CD4-positive, alpha-beta T cell (primary cell): ENCODE measurements around the gene EIF1. TPM values are rescaled to one million over a fixed set of nuclear protein-coding genes. Genes with fewer than 3 reads are reported as not detected.

ENCODE experiments used
- ATAC-seq: fragments of 200-7000 bp; cut with Tn5 transposase; one replicate; pipeline ENCODE4 v1.10.0; 2022; ENCODE audit warnings: mild to moderate bottlenecking; ENCODE audit not compliant: poor library complexity
- CTCF ChIA-PET: fragments of 350-600 bp; sonication (Branson Sonifier 250); formaldehyde crosslinking; loops from one replicate; lab custom pipeline; 2021; ENCODE audit warnings: antibody characterized with exemption, inconsistent platforms; lab: Charles Lee
- POLR2A ChIA-PET: fragments of 350-600 bp; sonication (Branson Sonifier 250); formaldehyde crosslinking; loops from one replicate; lab custom pipeline; 2021; ENCODE audit warnings: antibody characterized with exemption, inconsistent platforms; lab: Charles Lee
- DNase-seq, 14 experiments: peaks; one replicate each; pipeline ENCODE4 v3.0.0-alpha.2; 2013 to 2020; ENCODE audit warnings: mixed read lengths in 2 of 14
- H3K27ac ChIP-seq, 2 donors: one replicate each; pipeline versions ENCODE4 v1.5.1 to v1.7.0; 2013; ENCODE audit warnings: low read length in 2 of 2, low read depth in 1 of 2, mild to moderate bottlenecking in 1 of 2
- H3K27me3 ChIP-seq, 2 experiments: 1 replicate in 1 of 2; 2 replicates in 1 of 2; pipeline versions ENCODE4 v1.6.1 to v1.7.0; 2013; ENCODE audit warnings: low read length in 2 of 2, control low read depth in 1 of 2, mild to moderate bottlenecking in 1 of 2, moderate library complexity in 1 of 2; ENCODE audit not compliant: insufficient read depth in 2 of 2, control insufficient read depth in 1 of 2
- H3K36me3 ChIP-seq: one replicate; pipeline ENCODE4 v1.6.1; 2013; ENCODE audit warnings: low read length, control low read depth; ENCODE audit not compliant: insufficient read depth
- H3K4me1 ChIP-seq: one replicate; pipeline ENCODE4 v1.6.1; 2013; ENCODE audit warnings: low read length, control low read depth; ENCODE audit not compliant: insufficient read depth
- H3K4me3 ChIP-seq: one replicate; pipeline ENCODE4 v1.5.1; 2013; ENCODE audit warnings: mild to moderate bottlenecking, low read length, moderate library complexity
- H3K9me3 ChIP-seq, 2 experiments: 1 replicate in 1 of 2; 2 replicates in 1 of 2; pipeline versions ENCODE4 v1.6.1 to v1.7.0; 2013; ENCODE audit warnings: low read length in 2 of 2, mild to moderate bottlenecking in 2 of 2, control low read depth in 1 of 2, moderate library complexity in 1 of 2; ENCODE audit not compliant: control insufficient read depth in 1 of 2, insufficient read depth in 1 of 2
- H3K27ac Mint-ChIP-seq: one replicate; pipeline ENCODE4 v1.8.0; 2020; ENCODE audit warnings: mixed read lengths
- H3K27me3 Mint-ChIP-seq: one replicate; pipeline ENCODE4 v1.8.0; 2021; ENCODE audit warnings: mixed read lengths
- H3K36me3 Mint-ChIP-seq: one replicate; pipeline ENCODE4 v1.8.0; 2021; ENCODE audit warnings: low read depth, mixed read lengths
- H3K4me1 Mint-ChIP-seq: one replicate; pipeline ENCODE4 v1.8.0; 2021; ENCODE audit warnings: low read depth, mixed read lengths
- H3K4me3 Mint-ChIP-seq: one replicate; pipeline ENCODE4 v1.8.0; 2020; ENCODE audit warnings: mild to moderate bottlenecking, mixed read lengths
- H3K9me3 Mint-ChIP-seq: one replicate; pipeline ENCODE4 v1.8.0; 2020; ENCODE audit warnings: mixed read lengths
- intact Hi-C, 2 experiments: fragments of 100-400 bp; cut with DNase I in 1 of 2; cut with micrococcal nuclease in 1 of 2; formaldehyde crosslinking; loops; one replicate each; pipeline versions ENCODE4 v1.15.1 to v1.9.0; 2023 to 2025; cut with DNase I, micrococcal nuclease
- total RNA-seq, 174 experiments: library from RNA in 2 of 174; stranded (reverse) in 2 of 174; gene quantifications; one replicate each; pipeline ENCODE4 v1.2.3 and lab custom pipeline; 2021 to 2026
- TF ChIP-seq, protein P1 (sequence below): fragments of 200-600 bp; IDR thresholded peaks from one replicate; pipeline ENCODE4 v1.8.0; 2022; ENCODE audit warnings: antibody characterized with exemption, mild to moderate bottlenecking

EIF1 gene
- total RNA-seq, 2 experiments from 2014 or later = 3,351 to 3,391 TPM

DNA sequence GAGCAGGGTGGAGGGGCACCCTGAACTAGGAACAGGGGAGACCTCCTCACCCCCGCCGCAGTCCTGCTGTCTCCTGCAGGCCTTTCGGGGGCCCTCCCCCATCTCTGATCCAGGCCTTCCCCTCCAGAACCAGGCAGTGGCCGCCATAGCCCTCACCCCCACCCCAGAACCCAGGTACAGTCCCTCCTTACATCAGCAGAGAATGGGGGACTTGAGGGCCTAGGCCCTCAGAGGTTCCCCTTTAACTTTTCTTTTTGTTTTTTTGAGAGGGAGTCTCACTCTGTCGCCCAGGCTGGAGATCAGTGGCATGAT, 50.1 kb downstream of the EIF1 start:
- peaks cover 0 to 18% of the 10 kb centered on the region in 2 experiments for H3K9me3 ChIP-seq

DNA sequence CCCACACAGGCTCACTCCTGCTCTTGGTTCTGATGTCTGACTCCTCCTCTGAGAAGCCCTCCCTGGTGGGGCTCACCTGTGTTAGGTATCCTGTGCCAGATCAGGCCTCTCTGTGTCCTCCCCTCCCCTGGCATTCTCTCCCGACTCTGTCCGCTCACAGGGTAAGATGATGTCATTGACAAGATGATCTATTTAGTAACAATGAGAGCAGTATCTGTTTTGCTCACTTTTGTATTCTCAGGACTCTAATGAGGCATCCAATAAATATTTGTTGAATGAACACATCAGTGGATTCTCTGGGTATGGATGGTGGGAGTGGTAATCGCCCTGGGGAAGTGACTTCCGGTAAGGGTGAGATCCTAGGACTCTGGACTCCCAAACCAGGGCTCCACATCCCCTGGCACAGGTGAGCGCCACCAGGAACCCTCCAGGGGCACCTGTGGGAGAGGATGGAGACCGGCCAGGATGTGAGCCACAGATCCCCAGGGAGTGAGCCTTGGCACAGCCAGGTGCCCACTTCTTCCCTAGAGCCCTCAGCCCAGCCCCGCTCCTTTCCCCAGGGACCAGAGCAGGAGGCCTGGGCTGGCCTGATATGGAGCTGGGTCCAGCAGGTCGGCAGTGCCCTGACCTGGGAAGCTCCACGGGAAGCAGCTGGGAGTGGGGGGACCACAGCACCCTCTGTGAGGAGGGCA, 51.1 kb downstream of the EIF1 start:
- no peak for ATAC-seq
- TF ChIP-seq, protein P1, sequence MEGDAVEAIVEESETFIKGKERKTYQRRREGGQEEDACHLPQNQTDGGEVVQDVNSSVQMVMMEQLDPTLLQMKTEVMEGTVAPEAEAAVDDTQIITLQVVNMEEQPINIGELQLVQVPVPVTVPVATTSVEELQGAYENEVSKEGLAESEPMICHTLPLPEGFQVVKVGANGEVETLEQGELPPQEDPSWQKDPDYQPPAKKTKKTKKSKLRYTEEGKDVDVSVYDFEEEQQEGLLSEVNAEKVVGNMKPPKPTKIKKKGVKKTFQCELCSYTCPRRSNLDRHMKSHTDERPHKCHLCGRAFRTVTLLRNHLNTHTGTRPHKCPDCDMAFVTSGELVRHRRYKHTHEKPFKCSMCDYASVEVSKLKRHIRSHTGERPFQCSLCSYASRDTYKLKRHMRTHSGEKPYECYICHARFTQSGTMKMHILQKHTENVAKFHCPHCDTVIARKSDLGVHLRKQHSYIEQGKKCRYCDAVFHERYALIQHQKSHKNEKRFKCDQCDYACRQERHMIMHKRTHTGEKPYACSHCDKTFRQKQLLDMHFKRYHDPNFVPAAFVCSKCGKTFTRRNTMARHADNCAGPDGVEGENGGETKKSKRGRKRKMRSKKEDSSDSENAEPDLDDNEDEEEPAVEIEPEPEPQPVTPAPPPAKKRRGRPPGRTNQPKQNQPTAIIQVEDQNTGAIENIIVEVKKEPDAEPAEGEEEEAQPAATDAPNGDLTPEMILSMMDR = no peak
- Histone ChIP-seq H3K27ac (no peak overlapping the region), H3K4me1 (peaks cover 10% of the 10 kb centered on the region), H3K27me3 (peaks cover 24 to 30% of the 10 kb centered on the region in 2 experiments), H3K4me3 (no peak overlapping the region), H3K36me3 (no peaks in the 10 kb centered on the region), H3K9me3 (peaks cover 0 to 8% of the 10 kb centered on the region in 2 experiments)
- Mint-ChIP-seq H3K9me3 (no peaks in the 10 kb centered on the region), H3K4me1 (no peaks in the 10 kb centered on the region), H3K36me3 (no peaks in the 10 kb centered on the region), H3K27ac (no peak overlapping the region), H3K27me3 (peaks cover 32% of the 10 kb centered on the region), H3K4me3 (no peak overlapping the region)
- intact Hi-C loops = loop anchor here (2.0 to 5.0 kb wide), 3 partner anchors 47 to 377 kb away; partner anchors contain the start of genes JUP (in 1 of the 2) and P3H4 (in 1 of the 2)
- CTCF ChIA-PET = no interaction called here
- no peak for DNase-seq
- POLR2A ChIA-PET = no interaction called here

More for the DNA sequence above, 50.1 kb downstream of the EIF1 start:
- no peak overlapping the region for H3K27ac Mint-ChIP-seq
- H3K4me1 Mint-ChIP-seq = no peaks in the 10 kb centered on the region
- TF ChIP-seq, protein P1 = no peak
- POLR2A ChIA-PET = no interaction called here
- Histone ChIP-seq H3K27me3 (peaks cover 33 to 41% of the 10 kb centered on the region in 2 experiments), H3K4me3 (no peak overlapping the region), H3K27ac (no peak overlapping the region), H3K4me1 (peaks cover 20% of the 10 kb centered on the region), H3K36me3 (no peaks in the 10 kb centered on the region)
- intact Hi-C loops = loop anchor here (1.0 to 5.0 kb wide), 5 partner anchors 49 to 379 kb away; partner anchors contain the start of genes JUP (in 1 of the 2) and P3H4 (in 1 of the 2)
- no peak overlapping the region for H3K4me3 Mint-ChIP-seq
- DNase-seq = no peak
- ATAC-seq = no peak
- CTCF ChIA-PET = no interaction called here
- H3K27me3 Mint-ChIP-seq = peaks cover 33% of the 10 kb centered on the region
- H3K36me3 Mint-ChIP-seq = no peaks in the 10 kb centered on the region
- no peaks in the 10 kb centered on the region for H3K9me3 Mint-ChIP-seq

DNA sequence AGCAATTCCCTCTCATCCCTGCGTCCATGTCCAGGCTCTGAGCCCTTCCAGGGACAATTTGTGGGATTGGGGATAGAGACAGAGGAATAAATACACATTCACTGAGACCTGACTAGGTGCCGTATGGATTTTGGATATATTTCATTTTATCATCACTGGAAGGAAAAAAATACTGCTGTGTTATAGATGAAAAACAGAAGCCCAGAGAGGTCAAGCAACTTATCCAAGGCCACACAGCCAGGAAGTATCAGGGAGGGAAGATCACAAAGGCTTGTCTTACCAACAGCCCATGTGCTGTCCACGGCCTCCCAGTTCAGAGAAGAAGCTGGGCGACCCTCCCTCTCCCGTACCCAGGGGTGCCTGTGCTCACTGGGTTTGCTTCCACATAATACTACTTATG, 51.8 kb downstream of the EIF1 start:
- Histone ChIP-seq H3K4me3 (no peak overlapping the region), H3K27ac (no peak overlapping the region), H3K9me3 (peaks cover 0 to 5% of the 10 kb centered on the region in 2 experiments), H3K4me1 (peaks cover 8% of the 10 kb centered on the region), H3K27me3 (peaks cover 18 to 23% of the 10 kb centered on the region in 2 experiments), H3K36me3 (no peaks in the 10 kb centered on the region)
- H3K27ac Mint-ChIP-seq = no peak overlapping the region
- DNase-seq (no peak), ATAC-seq (no peak)
- H3K4me3 Mint-ChIP-seq = no peak overlapping the region
- POLR2A ChIA-PET = no interaction called here
- no peaks in the 10 kb centered on the region for H3K36me3 Mint-ChIP-seq
- intact Hi-C loops = no loop called here
- CTCF ChIA-PET = no interaction called here
- TF ChIP-seq, protein P1 = no peak
- no peaks in the 10 kb centered on the region for H3K9me3 Mint-ChIP-seq
- H3K27me3 Mint-ChIP-seq = peaks cover 26% of the 10 kb centered on the region
- no peaks in the 10 kb centered on the region for H3K4me1 Mint-ChIP-seq
